LNCAP (cell line): Measurements from ENCODE around the gene ARHGEF2.

Experiments used
- TF ChIP-seq, protein P1 (sequence below): fragments of 450-650 bp; IDR thresholded peaks from 2 replicates; pipeline ENCODE4 v1.5.1; 2017; ENCODE audit warnings: mild to moderate bottlenecking

ARHGEF2 gene

DNA sequence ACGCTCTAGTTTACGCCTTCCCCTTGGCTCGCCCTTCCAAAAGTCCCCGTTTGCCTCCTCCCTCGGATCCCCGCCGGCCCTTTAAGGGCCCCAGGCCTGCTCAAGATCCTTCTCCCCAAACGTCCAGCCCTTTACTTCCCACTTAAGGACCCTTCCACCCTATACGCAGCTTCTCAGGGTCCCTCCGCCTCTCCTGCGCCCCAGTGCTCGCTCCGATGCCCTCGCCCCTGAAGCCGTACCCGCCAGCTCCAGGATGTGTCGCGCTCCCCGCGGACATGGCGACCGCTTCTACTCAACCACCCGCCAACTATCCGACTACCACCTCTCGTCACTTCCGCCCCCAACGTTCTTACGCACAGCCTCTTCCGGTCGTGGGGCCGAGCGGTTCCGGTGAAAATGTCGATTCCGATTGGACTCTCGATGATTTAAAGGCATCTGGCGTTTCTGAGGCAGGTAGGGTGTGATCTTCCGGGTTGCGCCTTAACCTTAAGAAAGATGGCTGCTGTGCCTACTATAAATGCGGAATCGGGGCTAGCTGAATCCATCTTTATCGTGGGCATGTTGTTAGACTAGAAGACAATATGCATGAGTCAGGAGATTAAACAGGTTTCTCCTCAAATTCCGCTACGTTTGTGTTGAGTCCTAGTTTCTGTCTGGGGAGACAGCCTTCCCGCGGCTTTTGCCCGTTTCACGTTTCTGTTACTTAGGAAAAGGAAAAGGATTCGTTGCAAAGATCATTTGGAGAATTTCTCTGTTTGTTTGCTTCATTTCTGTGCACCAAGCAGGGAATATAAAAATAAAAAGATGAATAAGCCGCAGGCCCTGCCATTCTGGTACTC lies 44.0 kb downstream of the ARHGEF2 start, which contains the start of gene KHDC4:
KHDC4 (minus strand) TSS at position 317 of the 839 bp plus-strand sequence; CDS start at position 277, 40 bp downstream.
- TF ChIP-seq, protein P1, sequence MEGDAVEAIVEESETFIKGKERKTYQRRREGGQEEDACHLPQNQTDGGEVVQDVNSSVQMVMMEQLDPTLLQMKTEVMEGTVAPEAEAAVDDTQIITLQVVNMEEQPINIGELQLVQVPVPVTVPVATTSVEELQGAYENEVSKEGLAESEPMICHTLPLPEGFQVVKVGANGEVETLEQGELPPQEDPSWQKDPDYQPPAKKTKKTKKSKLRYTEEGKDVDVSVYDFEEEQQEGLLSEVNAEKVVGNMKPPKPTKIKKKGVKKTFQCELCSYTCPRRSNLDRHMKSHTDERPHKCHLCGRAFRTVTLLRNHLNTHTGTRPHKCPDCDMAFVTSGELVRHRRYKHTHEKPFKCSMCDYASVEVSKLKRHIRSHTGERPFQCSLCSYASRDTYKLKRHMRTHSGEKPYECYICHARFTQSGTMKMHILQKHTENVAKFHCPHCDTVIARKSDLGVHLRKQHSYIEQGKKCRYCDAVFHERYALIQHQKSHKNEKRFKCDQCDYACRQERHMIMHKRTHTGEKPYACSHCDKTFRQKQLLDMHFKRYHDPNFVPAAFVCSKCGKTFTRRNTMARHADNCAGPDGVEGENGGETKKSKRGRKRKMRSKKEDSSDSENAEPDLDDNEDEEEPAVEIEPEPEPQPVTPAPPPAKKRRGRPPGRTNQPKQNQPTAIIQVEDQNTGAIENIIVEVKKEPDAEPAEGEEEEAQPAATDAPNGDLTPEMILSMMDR: no peak

DNA sequence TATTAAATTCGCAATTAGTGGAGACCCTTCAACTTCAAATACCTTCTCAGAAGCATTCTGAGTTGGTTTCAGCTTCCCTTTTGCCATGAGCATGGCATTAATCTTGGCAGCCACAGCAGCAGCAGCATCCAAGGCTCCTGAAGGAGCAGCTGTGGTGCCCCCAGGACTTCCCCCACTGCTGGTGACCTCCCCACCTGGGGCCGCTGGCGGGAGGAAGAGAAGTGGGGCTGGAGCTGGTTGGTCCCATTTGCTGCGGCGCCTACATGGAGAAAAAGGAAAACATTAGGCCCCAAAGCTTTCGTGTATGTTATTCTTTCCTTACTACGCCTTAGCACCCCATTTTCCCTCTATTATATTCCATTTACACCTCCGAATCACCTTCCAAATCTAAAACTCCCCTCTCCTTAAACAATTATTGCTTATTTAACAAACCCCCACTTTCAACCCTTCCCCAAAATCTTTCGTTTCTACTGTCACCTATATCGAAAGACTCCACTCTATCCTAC lies 44.7 kb downstream of the ARHGEF2 start:
- TF ChIP-seq, protein P1: no peak

DNA sequence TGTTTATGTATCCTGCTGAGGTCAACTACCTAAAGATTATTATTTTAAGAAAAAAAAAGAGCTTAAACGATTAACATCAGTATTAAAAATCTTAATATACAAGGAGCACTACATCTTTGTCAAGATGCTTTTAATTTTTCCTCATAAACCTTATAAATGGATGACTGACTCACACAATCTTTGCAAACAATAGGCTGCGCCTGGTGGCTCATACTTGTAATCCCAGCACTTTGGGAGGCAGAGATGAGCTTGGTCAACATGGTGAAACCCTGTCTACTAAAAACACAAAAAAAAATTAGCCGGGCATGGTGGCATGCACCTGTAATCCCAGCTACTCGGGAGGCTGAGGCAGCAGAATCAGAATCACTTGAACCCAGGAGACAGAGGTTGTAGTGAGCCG lies 45.9 kb downstream of the ARHGEF2 start:
- TF ChIP-seq, protein P1: no peak

DNA sequence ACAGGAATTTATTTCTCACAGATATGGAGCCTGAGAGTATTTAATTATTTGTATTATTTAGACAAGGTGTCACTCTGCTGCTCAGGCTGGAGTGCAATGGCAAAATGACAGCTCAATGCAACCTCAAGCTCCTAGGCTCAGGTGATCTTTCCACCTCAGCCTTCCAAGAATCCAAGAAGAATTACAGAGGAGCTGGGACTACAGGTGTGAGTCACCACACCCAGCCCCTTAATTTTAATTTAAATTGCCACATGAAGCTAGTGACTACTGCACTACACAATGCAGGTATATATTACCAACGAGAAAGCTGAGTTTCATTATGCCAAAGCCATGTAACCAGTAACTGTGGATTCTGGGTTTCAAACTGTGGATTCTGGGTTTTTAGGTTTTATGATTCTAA lies 46.3 kb downstream of the ARHGEF2 start:
- TF ChIP-seq, protein P1: no peak

DNA sequence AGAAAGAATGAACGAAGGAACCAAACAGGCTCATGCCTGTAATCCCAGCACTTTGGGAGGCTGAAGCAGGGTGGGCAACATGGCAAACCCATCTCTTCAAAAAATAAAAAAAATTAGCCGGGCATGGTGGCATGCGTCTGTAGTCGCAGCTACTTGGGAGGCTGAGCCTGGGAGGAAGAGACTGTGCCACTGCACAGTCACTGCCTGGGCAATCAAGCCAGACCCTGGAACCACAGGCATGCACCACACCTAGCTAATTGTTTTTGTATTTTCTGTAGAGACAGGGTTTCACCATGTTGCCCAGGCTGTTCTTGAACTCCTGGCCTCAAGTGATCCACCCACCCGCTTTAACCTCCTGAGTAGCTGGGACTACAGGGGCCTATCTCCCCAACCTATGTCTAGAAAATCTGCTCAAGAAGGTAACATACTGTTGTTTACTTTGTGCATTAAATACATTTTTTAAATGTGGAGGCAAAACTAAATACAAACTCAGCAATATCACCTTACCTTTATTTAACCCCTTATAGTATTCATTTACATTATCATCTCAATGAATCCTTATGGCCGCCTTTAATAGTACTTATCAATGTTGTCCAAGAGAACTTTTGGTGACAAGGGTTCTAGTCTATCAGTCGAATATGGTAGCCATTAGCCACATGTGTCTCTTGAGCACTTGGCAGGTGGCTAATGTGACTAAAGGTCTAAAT lies 46.9 kb downstream of the ARHGEF2 start:
- TF ChIP-seq, protein P1: no peak

DNA sequence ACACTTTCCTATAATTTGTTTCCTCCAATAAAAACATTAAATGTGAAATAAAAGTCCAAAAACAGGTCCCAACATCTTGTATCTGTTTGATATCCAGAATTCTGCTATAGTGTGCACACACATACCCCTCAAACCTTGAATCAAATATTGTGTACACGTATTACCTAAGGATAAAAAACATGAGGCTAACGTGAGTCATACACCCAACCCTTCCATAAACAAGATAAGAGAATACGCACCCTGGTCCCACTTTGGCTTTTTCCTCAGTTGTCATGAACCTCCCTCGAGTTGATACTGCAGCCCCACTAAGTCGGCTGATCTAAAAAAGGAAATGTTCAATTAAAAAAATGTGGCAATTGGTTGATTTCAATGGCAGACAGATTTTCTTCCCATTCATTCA lies 49.3 kb downstream of the ARHGEF2 start:
- TF ChIP-seq, protein P1: no peak

DNA sequence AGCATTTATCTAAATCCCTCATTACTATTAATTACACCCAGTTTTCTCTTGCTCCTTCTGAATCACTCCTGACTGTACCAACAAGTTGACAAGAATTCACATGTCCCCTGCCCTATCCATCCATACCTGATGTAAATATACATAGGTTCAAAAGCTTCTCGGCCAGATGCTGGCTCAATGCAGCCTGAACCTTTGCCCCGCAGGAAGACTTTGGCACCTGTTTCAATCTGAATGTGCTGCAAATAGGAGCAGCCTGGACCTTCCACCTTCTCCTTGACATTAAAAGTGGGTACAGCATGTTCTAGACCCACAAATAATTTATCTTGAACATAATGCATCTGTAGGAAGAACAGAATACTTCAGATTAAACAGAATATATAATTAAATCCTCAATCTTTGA lies 52.8 kb downstream of the ARHGEF2 start:
- TF ChIP-seq, protein P1: no peak
